Activated CD8-positive, alpha-beta memory T cell treated with anti-CD3 and anti-CD28 coated beads for 4 hours (primary cell): Measurements from ENCODE around the gene RNF150.

Source experiments
- DNase-seq, 2 donors: peaks; one replicate each; pipeline ENCODE4 v3.0.0-alpha.2; 2020; ENCODE audit warnings: low read depth in 2 of 2

RNF150 gene

GRCh38 chr4:141131723-141132071 lies 1.6 kb downstream of the RNF150 start:
- DNase-seq, result no peak

GRCh38 chr4:141130947-141131605 lies 2.2 kb downstream of the RNF150 start:
- DNase-seq, result no peak

- DNase-seq, result no peak
These were observed 5.4 kb downstream of the RNF150 start for GRCh38 chr4:141127884-141128283.

- DNase-seq, result no peak
These were observed 6.5 kb downstream of the RNF150 start for GRCh38 chr4:141126769-141127168.

- DNase-seq, result no peak
These were observed 9.0 kb downstream of the RNF150 start for GRCh38 chr4:141124224-141124623.

- DNase-seq, result no peak
These were observed 11.4 kb downstream of the RNF150 start for GRCh38 chr4:141121768-141122454.

- no peak for DNase-seq
These were observed 12.2 kb downstream of the RNF150 start for GRCh38 chr4:141121101-141121500.

GRCh38 chr4:141120036-141120593 lies 13.2 kb downstream of the RNF150 start:
- DNase-seq, result no peak

GRCh38 chr4:141119071-141119470 lies 14.2 kb downstream of the RNF150 start:
- no peak for DNase-seq

- no peak for DNase-seq
These were observed 14.9 kb downstream of the RNF150 start for GRCh38 chr4:141118381-141118780.

GRCh38 chr4:141117935-141118334 lies 15.3 kb downstream of the RNF150 start:
- no peak for DNase-seq

GRCh38 chr4:141109983-141110382 lies 23.3 kb downstream of the RNF150 start:
- DNase-seq, result no peak

GRCh38 chr4:141107927-141108326 lies 25.3 kb downstream of the RNF150 start:
- no peak for DNase-seq

GRCh38 chr4:141102367-141102766 lies 30.9 kb downstream of the RNF150 start:
- no peak for DNase-seq

- no peak for DNase-seq
These were observed 31.8 kb downstream of the RNF150 start for GRCh38 chr4:141101511-141101910.

GRCh38 chr4:141099326-141099725 lies 33.9 kb downstream of the RNF150 start:
- DNase-seq, result no peak

GRCh38 chr4:141098163-141098562 lies 35.1 kb downstream of the RNF150 start:
- DNase-seq, result no peak

- DNase-seq, result no peak
These were observed 42.8 kb downstream of the RNF150 start for GRCh38 chr4:141090473-141090872.

GRCh38 chr4:141081921-141082395 lies 51.3 kb downstream of the RNF150 start:
- DNase-seq, result no peak

- DNase-seq, result no peak
These were observed 52.6 kb downstream of the RNF150 start for GRCh38 chr4:141080668-141081067.

GRCh38 chr4:141079393-141079930 lies 53.8 kb downstream of the RNF150 start:
- no peak for DNase-seq

- DNase-seq, result no peak
These were observed 54.4 kb downstream of the RNF150 start for GRCh38 chr4:141078871-141079270.
